Activated T-helper 1 cell treated with Interleukin-2 at 50 U/mL for 16 hours (primary cell): ENCODE measurements around the gene NAXD.
"Not testable (repeated sequence)": the region's sequence is repeated elsewhere in the genome, so short reads cannot be mapped to it uniquely, and the experiment has no call there.

Experiments
- DNase-seq: peaks from one replicate; pipeline ENCODE4 v3.0.0-alpha.2; 2020; ENCODE audit warnings: low read depth

The NAXD gene

GRCh38 chr13:110644892-110645521 is 29.7 kb downstream of the NAXD start:
- peak; percentile 15 for DNase-seq

- no peak for DNase-seq
Measured at GRCh38 chr13:110645750-110646149, 30.4 kb downstream of the NAXD start.

GRCh38 chr13:110646442-110647364 is 31.4 kb downstream of the NAXD start:
- no peak for DNase-seq

DNA sequence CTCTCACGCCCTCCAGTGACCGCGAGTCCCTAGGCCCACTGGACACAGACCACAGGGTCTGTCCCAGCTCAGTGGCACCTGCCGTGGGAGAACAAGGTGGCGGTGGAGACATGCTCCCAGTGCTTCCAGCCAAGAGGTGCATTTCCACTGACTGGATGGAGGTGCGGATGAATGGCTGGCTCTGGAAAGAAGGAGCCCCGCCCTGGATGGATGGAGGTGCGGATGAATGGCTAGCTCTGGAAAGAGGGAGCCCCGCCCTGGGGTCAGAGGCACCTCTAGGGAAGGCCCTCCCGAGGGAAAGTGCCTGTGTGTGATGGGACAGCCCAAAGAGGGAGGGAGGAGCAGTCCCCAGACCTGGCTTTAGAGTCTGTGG is 32.0 kb downstream of the NAXD start:
- no peak for DNase-seq

DNA sequence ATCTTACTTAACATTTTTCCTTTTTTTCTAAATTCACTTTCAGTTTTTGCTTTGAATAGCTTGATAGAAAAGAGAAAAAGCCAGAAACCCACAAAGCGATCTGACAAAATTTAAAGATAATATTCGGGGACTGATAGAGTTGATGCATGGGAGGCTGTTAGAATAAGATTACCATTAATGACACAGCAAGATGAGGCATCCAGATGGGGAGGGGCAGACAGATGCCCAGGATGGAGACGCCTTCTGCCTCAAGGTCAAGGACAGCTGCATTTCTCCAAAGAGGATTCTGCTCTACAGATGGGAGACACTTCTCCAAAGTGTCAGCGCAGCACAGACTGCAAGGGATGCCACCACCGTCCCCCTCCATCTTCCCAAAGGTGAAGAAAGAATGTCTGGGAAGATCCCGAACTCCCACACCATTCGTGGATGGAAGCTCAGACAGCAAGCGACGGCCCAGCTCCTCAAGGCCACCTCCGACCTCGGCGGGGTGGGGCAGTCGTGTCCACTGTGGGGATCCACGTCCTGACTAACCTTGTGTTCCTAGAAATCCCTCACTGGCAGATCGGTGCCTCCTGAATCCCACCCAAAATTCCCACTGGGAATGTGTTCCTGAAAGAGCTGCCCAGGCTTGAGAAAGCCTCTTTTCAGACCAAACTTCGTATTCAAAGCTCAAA is 32.9 kb downstream of the NAXD start:
- no peak for DNase-seq

DNA sequence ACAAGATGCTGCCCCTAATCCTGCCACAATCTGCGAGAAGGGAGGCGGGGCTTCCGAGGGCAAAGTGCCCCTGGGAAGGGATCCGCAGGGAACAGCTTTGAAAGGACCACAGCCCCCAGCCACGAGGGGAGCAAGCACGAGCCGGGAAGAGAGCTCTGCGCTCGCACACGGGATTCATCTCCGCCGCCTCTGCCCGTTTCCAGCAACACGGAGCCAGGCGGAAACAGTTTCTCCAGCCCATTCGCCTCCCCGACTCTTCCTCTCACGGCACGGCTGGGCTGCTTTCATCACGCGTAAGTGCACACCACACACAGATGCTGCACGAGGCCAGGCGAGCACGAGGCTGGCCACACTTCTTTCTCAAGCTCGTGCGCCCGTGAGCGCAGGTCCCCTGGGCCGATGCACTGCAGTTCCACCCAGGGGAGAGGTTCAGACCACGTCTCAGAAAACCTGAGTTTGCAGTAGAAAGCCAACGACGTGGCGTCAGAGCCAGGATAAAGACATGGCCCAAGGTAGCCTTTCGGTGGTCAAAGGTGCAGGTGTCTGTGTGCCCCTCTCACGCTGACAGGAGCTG is 33.6 kb downstream of the NAXD start:
- DNase-seq: no peak

GRCh38 chr13:110649551-110649950 is 34.2 kb downstream of the NAXD start:
- DNase-seq: no peak

- no peak for DNase-seq
Measured at GRCh38 chr13:110650436-110650835, 35.1 kb downstream of the NAXD start.

DNA sequence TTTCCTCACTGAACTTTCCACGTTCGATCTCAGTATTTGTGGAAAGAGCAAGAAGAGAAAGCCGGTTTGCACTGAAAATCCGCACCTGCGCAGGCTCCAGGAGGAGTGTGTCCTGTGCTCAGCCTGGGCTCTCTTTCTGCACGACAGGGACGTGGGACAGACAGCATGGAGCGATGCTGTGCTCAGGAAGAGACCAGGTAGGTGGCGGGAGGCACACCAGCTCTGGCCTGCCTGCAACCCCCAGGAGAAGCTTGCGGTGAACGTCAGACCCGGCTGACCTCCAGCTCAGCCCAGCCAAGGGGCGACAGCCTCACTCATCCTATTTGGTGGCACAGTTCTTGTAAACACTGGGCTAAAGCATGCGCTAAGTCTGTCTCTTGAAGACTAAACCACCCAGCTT is 35.9 kb downstream of the NAXD start:
- DNase-seq: no peak

GRCh38 chr13:110651726-110652230 is 36.4 kb downstream of the NAXD start:
- DNase-seq: no peak

DNA sequence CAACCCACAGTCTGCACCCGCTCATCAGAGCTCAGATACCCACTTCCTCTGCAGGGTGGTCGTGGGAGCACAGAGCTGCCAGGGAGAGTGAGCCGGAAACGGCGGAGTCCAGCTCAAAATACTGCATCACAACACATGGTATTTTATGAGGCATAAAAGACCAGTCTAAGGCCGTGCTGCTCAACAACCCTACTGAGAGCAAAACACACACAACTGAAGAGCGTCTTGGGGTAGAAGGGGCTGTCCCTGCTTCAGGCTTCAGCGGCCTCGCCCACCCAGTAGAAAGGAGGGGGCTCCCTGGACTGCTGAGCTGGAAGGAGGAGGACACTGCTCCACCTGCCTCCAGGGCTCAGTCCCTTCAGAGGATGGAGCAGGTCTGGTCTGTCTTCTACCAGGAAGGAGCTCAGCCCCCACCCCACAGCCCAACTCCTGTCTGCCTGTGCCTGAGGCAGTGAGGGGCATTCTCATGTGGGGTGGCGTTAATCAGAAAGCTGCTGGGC is 36.9 kb downstream of the NAXD start:
- no peak for DNase-seq

DNA sequence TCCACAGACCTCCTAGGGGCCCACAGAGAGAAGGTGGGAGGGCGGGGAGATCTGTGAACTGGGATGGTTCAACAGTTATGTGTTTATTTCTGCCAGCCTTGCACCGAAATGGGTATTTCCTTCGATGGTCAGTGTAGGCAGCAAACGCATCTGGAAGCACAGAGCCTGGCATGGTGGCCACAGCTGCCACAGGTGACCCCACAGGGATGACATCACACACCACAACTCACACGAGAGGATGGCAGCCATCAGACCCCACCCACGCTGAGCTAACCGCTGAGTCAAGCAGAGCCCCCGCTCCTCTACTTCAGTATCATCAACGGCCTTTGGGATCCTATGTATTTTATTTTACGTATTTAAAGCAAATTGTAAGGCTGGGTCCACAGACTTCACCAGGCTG is 37.4 kb downstream of the NAXD start:
- no peak for DNase-seq

DNA sequence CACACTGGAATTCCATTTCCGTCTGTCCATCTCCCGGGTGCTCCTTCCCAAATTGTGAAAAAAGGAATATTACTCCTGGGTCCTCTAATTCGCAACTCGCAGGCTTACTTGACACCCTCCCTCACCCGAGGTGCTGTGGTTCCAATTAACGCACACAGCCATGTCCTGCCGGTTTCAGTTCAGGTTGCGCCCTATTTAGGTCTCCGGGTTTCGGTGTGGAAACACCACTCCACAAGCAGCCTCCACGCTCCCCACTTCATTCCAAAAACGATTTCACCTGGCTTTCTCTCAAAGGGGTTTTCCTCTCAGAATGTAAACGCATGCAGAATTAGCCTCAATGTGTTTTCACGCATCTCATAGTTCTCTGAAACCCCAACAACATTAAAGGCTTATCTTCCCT is 37.9 kb downstream of the NAXD start:
- DNase-seq: no peak

DNA sequence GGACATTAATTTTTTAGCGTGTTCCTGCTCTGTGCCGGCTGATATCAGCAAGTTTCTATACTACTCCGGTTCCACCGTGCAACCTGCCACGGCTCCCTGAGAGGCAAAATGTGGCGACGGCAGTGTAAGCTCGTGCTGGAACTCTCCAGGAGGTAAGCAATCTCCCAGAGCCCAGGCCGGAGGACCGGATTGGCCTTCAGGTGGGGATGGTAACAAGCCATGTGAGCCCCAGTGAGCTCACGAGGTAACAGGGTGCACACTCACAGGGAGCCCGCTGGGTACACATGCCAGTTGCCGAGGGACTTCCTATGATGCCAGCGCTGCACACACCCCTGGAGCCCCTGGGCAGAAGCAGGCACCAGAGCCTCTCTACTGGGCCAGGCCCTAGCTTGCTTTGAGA is 38.5 kb downstream of the NAXD start:
- DNase-seq: no peak

GRCh38 chr13:110657196-110657595 is 41.9 kb downstream of the NAXD start:
- no peak for DNase-seq

DNA sequence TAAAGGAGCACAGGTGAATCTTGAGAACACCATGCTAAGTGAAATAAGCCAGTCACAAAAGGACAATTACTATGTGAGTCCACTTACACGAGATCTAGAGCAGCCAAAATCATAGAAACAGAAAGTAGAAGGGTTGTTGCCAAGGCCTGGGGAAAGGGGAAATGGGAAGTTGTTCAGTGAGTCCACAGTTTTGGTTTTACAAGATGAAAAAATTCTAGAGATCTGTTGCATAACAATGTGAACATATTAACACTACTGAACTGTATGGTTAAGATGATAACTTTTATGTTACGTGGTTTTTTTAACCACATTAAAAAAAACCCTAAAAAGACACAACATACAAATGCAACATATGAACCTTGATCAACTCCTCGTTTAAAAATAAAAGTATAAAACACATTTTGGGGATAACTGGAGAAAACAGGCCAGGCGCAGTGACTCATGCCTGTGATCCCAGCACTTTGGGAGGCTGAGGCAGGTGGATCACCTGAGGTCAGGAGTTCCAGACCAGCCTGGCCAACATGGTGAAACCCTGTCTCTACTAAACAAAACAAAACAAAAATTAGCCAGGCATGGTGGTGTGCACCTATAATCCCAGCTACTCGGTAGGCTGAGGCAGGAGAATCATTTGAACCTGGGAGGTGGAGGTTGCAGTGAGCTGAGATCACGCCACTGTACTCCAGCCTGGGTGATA is 43.0 kb downstream of the NAXD start:
- not testable (repeated sequence) for DNase-seq

- no peak for DNase-seq
Measured at GRCh38 chr13:110661256-110661655, 45.9 kb downstream of the NAXD start.

DNA sequence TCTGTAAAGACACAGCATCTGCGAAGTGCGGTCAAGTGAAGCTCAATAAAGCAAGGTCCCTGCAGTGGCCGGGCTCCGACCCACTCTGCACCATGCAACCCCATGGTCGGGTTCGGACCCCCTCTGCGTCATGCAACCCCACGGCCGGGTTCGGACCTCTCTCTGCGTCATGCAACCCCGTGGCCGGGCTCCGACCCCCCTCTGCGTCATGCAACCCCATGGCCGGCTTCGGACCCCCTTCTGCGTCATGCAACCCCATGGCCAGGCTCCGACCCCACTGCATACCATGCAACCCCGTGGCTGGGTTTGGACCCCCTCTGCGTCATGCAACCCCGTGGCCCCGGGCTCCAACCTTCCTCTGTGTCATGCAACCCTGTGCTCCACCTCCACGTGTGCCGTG is 46.7 kb downstream of the NAXD start:
- DNase-seq: no peak

- DNase-seq: no peak
Measured at GRCh38 chr13:110662777-110663443, 47.6 kb downstream of the NAXD start.

GRCh38 chr13:110663491-110663890 is 48.1 kb downstream of the NAXD start:
- DNase-seq: no peak

DNA sequence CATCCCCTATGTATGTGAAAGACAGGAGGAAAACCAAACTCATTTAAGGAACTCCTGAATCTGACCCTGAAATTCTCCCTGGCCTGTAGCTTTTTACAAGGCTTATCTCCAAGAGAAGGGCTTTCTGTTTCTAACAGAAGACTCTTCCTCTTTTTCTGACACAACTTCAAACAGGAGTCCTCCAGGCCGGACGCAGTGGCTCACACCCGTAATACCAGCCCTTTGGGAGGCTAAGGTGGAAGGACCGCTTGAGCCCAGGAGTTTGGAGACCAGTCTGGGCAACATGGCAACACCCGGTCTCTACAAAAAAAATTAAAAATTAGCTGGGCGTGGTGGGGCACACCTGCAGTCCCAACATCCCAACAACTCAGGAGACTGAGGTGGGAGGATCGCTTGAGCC is 48.7 kb downstream of the NAXD start:
- no peak for DNase-seq
